Endothelial cell of umbilical vein (primary cell): ENCODE measurements around the gene ANO1.

Source experiments
- EZH2 ChIP-seq: IDR thresholded peaks from 2 replicates; pipeline ENCODE4 v1.6.1; 2012; ENCODE audit warnings: borderline replicate concordance, low read depth, mild to moderate bottlenecking, moderate library complexity, low read length, inconsistent platforms; ENCODE audit not compliant: severe bottlenecking
- FOS ChIP-seq: IDR thresholded peaks from 2 replicates; pipeline ENCODE4 v1.6.1; 2011; ENCODE audit warnings: mild to moderate bottlenecking, low read length, moderate library complexity, borderline replicate concordance; ENCODE audit not compliant: insufficient read depth
- JUN ChIP-seq: IDR thresholded peaks from 2 replicates; pipeline ENCODE4 v1.6.1; 2011; ENCODE audit warnings: borderline replicate concordance, low read depth; ENCODE audit not compliant: insufficient read length, insufficient read depth
- POLR2A ChIP-seq: IDR thresholded peaks from 2 replicates; pipeline ENCODE4 v1.6.1; 2012; ENCODE audit warnings: low read depth, mild to moderate bottlenecking, control low read depth, low read length
- POLR2AphosphoS5 ChIP-seq: IDR thresholded peaks from 2 replicates; pipeline ENCODE4 v1.6.1; 2012; ENCODE audit warnings: low read depth, mild to moderate bottlenecking, control low read depth, low read length, moderate library complexity; ENCODE audit not compliant: insufficient read depth
- TF ChIP-seq, protein P1 (sequence below), 2 donors: IDR thresholded peaks; 1 replicate in 1 of 2; 2 replicates in 1 of 2; pipeline ENCODE4 v1.5.1; 2011; ENCODE audit warnings: low read length in 2 of 2, mild to moderate bottlenecking in 2 of 2, moderate library complexity in 2 of 2, control low read depth in 1 of 2, inconsistent platforms in 1 of 2, low read depth in 1 of 2; ENCODE audit not compliant: insufficient read depth in 1 of 2; ENCODE audit errors: extremely low read depth in 1 of 2
- TF ChIP-seq, protein P2 (sequence below): IDR thresholded peaks from 2 replicates; pipeline ENCODE4 v1.6.1; 2011; ENCODE audit not compliant: insufficient read depth, insufficient read length

- TF ChIP-seq, protein P1, sequence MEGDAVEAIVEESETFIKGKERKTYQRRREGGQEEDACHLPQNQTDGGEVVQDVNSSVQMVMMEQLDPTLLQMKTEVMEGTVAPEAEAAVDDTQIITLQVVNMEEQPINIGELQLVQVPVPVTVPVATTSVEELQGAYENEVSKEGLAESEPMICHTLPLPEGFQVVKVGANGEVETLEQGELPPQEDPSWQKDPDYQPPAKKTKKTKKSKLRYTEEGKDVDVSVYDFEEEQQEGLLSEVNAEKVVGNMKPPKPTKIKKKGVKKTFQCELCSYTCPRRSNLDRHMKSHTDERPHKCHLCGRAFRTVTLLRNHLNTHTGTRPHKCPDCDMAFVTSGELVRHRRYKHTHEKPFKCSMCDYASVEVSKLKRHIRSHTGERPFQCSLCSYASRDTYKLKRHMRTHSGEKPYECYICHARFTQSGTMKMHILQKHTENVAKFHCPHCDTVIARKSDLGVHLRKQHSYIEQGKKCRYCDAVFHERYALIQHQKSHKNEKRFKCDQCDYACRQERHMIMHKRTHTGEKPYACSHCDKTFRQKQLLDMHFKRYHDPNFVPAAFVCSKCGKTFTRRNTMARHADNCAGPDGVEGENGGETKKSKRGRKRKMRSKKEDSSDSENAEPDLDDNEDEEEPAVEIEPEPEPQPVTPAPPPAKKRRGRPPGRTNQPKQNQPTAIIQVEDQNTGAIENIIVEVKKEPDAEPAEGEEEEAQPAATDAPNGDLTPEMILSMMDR (IDR thresholded peaks at IDR 0.05; ENCODE audit: extremely low read depth in 1 of 2, insufficient read depth in 1 of 2, low read depth in 1 of 2, low read length in 2 of 2), result no peak
- TF ChIP-seq POLR2AphosphoS5 (no peak), POLR2A (no peak), JUN (no peak), FOS (no peak), EZH2 (no peak)
- TF ChIP-seq, protein P2, sequence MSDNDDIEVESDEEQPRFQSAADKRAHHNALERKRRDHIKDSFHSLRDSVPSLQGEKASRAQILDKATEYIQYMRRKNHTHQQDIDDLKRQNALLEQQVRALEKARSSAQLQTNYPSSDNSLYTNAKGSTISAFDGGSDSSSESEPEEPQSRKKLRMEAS, result no peak
These were observed 57.0 kb downstream of the ANO1 start for GRCh38 chr11:70135142-70135541.
